Measurements from ENCODE around the gene TUBG2.

TUBG2 gene

GRCh38 chr17:42682722-42683403 lies 23.8 kb downstream of the TUBG2 start:
- H3K4me3 ChIP-seq (replicated peaks; ENCODE audit: low read depth, low read length), result peak overlapping the region; percentile 58
- no peak for DNase-seq (ENCODE audit: extremely low read depth, low read depth)
- TF ChIP-seq CTCF (IDR thresholded peaks at IDR 0.05; ENCODE audit: low read depth, low read length, missing control alignments), result no peak

- DNase-seq (ENCODE audit: extremely low read depth, low read depth), result no peak
- peak overlapping the region; percentile 58 for H3K4me3 ChIP-seq (replicated peaks; ENCODE audit: low read depth, low read length)
These were observed 24.4 kb downstream of the TUBG2 start for GRCh38 chr17:42683407-42684034.

DNA sequence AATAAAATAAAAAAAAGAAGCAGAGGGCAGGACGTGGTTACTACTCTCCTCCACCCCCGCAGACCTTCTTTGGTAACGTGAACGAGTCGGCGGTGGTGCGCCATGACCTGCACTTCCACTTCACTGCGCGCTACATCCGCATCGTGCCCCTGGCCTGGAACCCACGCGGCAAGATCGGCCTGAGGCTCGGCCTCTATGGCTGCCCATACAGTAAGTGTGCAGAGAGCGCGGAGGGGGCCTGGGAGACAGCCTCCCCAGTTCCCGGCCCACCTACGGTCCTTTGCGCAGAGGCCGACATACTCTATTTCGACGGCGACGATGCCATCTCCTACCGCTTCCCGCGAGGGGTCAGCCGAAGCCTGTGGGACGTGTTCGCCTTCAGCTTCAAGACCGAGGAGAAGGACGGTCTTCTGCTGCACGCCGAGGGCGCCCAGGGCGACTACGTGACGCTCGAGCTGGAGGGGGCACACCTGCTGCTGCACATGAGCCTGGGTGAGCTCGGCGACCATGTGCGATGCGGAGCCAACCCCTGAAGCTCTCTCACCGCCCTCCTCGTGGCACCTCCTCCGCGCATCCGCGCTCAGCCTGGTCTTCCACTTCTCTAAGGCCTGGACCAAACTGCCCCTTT lies 26.0 kb downstream of the TUBG2 start:
- no peak overlapping the region for H3K4me3 ChIP-seq (replicated peaks; ENCODE audit: low read depth, low read length)
- no peak for DNase-seq (ENCODE audit: extremely low read depth, low read depth)
- TF ChIP-seq CTCF (IDR thresholded peaks at IDR 0.05; ENCODE audit: low read depth, low read length, missing control alignments), result no peak

More at GRCh38 chr17:42683407-42684034, 24.4 kb downstream of the TUBG2 start:
- TF ChIP-seq CTCF (IDR thresholded peaks at IDR 0.05; ENCODE audit: low read depth, low read length, missing control alignments), result no peak

DNA sequence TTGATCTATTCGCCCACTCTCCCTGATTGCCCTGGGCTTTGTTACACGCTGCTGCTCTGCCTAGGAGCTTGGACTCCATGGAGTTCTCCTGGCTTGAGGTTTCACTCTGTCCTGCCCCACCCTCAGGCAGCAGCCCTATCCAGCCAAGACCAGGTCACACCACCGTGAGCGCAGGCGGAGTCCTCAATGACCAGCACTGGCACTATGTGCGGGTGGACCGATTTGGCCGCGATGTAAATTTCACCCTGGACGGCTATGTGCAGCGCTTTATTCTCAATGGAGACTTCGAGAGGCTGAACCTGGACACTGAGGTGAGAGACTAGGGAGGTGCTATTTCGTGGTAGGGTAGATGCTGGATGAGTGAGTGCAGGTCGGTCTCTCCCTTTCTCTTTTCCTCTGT lies 26.7 kb downstream of the TUBG2 start:
- DNase-seq (ENCODE audit: extremely low read depth, low read depth), result no peak
- no peak overlapping the region for H3K4me3 ChIP-seq (replicated peaks; ENCODE audit: low read depth, low read length)
- TF ChIP-seq CTCF (IDR thresholded peaks at IDR 0.05; ENCODE audit: low read depth, low read length, missing control alignments), result no peak

DNA sequence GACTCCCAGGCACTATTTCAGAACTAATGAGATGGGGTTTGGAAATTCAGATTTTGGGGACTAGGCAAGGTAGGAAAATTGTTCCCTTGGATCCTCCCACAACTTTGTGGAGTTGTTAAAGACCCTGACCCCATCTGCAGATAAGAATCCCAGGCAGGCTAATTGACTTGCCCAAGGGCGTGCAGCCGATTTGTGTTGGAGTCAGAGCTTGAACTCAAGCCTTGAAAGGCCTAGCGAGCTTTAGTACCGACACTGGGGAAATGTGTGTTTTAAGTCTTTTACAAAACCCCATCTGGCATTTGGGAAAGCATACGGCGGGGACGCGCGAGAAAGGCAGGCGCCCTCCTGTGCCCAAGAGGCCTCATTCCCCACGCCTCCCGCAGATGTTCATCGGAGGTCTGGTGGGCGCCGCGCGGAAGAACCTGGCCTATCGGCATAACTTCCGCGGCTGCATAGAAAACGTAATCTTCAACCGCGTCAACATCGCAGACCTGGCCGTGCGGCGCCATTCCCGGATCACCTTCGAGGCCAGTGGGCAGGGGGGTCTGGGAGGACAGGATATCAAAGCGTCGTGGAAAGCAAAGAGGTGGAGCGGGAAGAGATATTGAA lies 27.5 kb downstream of the TUBG2 start:
- no peak for DNase-seq (ENCODE audit: extremely low read depth, low read depth)
- no peak overlapping the region for H3K4me3 ChIP-seq (replicated peaks; ENCODE audit: low read depth, low read length)
- TF ChIP-seq CTCF (IDR thresholded peaks at IDR 0.05; ENCODE audit: low read depth, low read length, missing control alignments), result no peak

DNA sequence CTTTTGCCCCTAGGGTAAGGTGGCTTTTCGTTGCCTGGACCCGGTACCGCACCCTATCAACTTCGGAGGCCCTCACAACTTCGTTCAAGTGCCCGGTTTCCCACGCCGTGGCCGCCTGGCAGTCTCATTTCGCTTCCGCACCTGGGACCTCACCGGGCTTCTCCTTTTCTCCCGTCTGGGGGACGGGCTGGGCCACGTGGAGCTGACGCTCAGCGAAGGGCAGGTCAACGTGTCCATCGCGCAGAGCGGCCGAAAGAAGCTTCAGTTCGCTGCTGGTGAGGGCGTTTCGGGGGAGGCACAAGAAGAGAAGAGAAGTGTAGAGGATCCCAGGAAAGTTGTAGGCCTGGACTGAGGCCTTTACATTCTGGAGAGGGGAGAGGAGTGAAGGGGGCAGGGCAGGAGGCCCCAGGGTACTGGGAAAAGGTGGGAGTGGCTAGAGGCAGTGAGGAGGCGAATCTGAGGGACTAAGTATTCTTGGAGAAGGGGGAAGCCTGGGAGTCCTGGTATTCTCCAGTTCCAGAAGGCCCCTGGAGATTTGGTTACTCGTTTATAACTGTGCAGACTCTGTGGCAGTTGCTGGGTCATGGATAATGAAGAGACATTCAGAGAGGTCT lies 28.7 kb downstream of the TUBG2 start:
- no peak for DNase-seq (ENCODE audit: extremely low read depth, low read depth)

More for the DNA sequence above, 28.7 kb downstream of the TUBG2 start:
- no peak for TF ChIP-seq CTCF (IDR thresholded peaks at IDR 0.05; ENCODE audit: low read depth, low read length, missing control alignments)
- H3K4me3 ChIP-seq (replicated peaks; ENCODE audit: low read depth, low read length), result no peak overlapping the region

Measured in HFF-Myc (cell line).